Measurements from ENCODE around the gene TNIP3.

The TNIP3 gene

GRCh38 chr4:121138039-121138825, 25.9 kb downstream of the TNIP3 start:
- no peak for DNase-seq

- DNase-seq = no peak
Observed at GRCh38 chr4:121130326-121130660, 33.8 kb downstream of the TNIP3 start.

- no peak for DNase-seq
Observed at GRCh38 chr4:121129606-121130325, 34.4 kb downstream of the TNIP3 start.

- DNase-seq = no peak
Observed at GRCh38 chr4:121127100-121127499, 37.0 kb downstream of the TNIP3 start.

- DNase-seq = no peak
Observed at GRCh38 chr4:121126449-121127006, 37.6 kb downstream of the TNIP3 start.

GRCh38 chr4:121125498-121125885, 38.6 kb downstream of the TNIP3 start:
- no peak for DNase-seq

GRCh38 chr4:121122661-121123060, 41.5 kb downstream of the TNIP3 start:
- no peak for DNase-seq

- no peak for DNase-seq
Observed at GRCh38 chr4:121119715-121120114, 44.4 kb downstream of the TNIP3 start.

GRCh38 chr4:121118344-121118743, 45.8 kb downstream of the TNIP3 start:
- DNase-seq = no peak

- no peak for DNase-seq
Observed at GRCh38 chr4:121114756-121115155, 49.4 kb downstream of the TNIP3 start.

GRCh38 chr4:121112530-121112929, 51.6 kb downstream of the TNIP3 start:
- DNase-seq = no peak

GRCh38 chr4:121108557-121108956, 55.6 kb downstream of the TNIP3 start:
- peak; percentile 57 for DNase-seq

- no peak for DNase-seq
Observed at GRCh38 chr4:121107507-121107906, 56.6 kb downstream of the TNIP3 start.

GRCh38 chr4:121100093-121100775, 63.9 kb downstream of the TNIP3 start:
- DNase-seq = no peak

- no peak for DNase-seq
Observed at GRCh38 chr4:121098266-121098665, 65.9 kb downstream of the TNIP3 start.

- DNase-seq = peak; percentile 16
Observed at GRCh38 chr4:121096629-121097028, 67.5 kb downstream of the TNIP3 start.

GRCh38 chr4:121096191-121096590, 67.9 kb downstream of the TNIP3 start:
- no peak for DNase-seq

- DNase-seq = no peak
Observed at GRCh38 chr4:121094297-121094966, 69.7 kb downstream of the TNIP3 start.

GRCh38 chr4:121093261-121093660, 70.9 kb downstream of the TNIP3 start:
- DNase-seq = no peak

- DNase-seq = no peak
Observed at GRCh38 chr4:121091941-121092340, 72.2 kb downstream of the TNIP3 start.

GRCh38 chr4:121088867-121089266, 75.3 kb downstream of the TNIP3 start:
- DNase-seq = no peak
